NCI-H460 (cell line): ENCODE data around the gene TPM1. TPM values are rescaled to one million over a fixed set of nuclear protein-coding genes. Genes with fewer than 3 reads are reported as not detected.
"Not testable (repeated sequence)": the region's sequence is repeated elsewhere in the genome, so short reads cannot be mapped to it uniquely, and the experiment has no call there.

Experiments used
- DNase-seq: peaks from one replicate; pipeline ENCODE4 v3.0.0-alpha.2; 2016; ENCODE audit warnings: low read depth; ENCODE audit errors: extremely low read depth
- polyA plus RNA-seq: library from polyadenylated mRNA; depleted of rRNA; stranded (reverse); fragments of >200 nt; gene quantifications from 2 replicates; pipeline ENCODE4 v1.2.3, GENCODE V29; 2014; cell fraction: nucleus; rRNA removed
- total RNA-seq: library from RNA; depleted of rRNA; stranded (reverse); fragments of >200 nt; shearing (Covaris generic); gene quantifications from 2 replicates; pipeline ENCODE4 v1.2.3, GENCODE V29; 2014; rRNA removed

TPM1 gene
- total RNA-seq = 34.3 and 36.6 TPM in 2 replicates
- polyA plus RNA-seq = 58.5 and 80.8 TPM in 2 replicates

DNA sequence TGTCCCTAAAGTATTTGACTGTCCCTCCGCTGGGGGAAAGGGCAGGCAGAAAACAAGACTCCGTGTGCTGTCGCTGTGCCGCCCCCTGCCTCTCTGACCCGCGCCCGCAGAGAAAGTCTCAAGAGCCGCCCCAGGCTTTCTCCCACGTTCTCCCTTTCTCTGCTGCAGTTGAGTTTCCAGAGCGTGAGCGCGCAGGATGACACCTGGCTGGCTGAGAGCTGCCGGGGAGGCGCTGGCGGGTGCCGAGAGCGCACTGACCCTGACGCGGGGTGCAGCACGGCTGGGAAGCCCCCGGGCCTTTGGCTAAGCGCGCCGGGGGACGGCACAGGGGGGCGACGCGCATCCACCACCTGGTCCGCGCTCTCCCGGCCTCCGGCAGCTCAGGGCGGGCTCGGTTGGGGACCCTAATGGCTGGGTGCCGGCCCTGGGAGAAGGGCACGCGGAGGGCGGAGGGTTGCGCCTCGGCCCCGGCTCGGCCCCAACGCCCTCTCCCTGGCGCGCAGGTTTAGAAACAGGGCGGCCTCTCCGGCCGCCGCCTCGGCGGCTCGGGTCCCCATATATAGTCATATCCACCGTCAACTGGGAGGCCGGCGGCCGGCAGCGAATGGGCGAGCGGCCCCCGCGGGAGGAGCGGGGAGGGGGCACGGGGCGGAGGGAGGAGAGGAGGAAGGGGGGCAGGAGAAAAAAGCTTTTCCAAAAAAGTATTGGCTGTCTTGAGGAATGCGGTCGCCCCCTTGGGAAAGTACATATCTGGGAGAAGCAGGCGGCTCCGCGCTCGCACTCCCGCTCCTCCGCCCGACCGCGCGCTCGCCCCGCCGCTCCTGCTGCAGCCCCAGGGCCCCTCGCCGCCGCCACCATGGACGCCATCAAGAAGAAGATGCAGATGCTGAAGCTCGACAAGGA, at the start of gene TPM1:
Gene TPM1 (plus strand): TSS at position 774 of the 903 bp plus-strand sequence. CDS start 83 bp downstream, at position 857.
- DNase-seq = no peak

DNA sequence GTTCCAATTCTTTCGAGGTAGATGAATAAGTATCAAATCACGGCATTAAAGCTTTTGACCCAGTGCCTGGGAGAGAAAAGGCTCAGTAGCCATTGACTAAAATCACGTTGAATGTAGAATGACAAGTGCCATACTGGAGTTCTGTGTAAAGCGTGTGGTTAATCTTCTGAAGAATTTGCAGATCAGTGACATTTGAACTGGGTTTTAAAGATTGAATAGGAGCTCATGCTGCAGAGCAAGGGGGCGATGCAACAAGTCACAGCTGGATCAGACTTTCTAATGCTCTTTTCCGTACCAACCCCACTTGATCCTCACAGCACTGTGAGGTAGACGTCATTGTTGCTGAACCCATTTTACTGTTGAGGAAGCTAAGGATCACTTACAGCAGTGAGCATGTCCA, 49.5 kb upstream of the TPM1 start:
- no peak for DNase-seq

- not testable (repeated sequence) for DNase-seq
Measured at GRCh38 chr15:62993632-62994031, 48.9 kb upstream of the TPM1 start.

DNA sequence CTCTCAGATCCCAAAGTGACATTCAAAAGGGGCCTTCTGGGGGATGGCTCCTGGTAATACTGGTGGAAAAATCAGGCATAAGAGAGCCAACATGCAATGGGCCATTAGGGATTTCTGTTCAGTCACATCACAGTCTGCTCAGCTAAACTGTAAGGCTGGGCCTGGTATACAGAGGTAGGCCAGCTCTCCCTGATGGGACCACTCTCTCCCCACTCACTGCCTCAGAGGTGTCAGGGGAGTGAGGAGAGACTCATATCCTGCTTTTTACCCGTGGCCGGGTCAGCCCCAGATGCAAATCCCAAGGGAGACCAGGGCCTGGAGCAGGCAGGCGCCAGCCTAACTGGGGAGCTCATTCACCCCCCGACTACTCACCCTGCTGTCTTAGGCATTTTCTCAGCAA, 48.1 kb upstream of the TPM1 start:
- no peak for DNase-seq

- DNase-seq = no peak
Measured at GRCh38 chr15:62994975-62995681, 47.4 kb upstream of the TPM1 start.

DNA sequence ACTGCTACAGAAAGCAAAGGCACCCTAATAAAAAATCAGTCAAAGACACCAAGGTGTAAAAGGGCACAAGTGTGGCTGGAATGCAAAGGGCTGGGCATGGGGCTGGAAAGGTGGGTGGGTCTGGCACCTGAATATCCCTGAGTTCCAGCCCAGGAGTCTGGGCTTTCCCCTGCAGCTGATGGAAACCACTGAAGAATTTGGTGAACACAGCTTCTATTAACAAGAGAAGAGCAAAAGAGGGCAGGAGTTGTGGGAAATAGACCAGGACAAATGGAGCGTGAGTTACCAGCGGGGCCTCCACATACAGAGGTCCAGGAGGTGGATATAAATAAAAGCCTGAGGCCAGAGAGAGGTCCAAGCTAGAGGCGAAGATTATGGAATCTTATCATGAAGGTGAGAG, 45.1 kb upstream of the TPM1 start:
- DNase-seq = no peak

- no peak for DNase-seq
Measured at GRCh38 chr15:62998262-62998890, 44.2 kb upstream of the TPM1 start.

DNA sequence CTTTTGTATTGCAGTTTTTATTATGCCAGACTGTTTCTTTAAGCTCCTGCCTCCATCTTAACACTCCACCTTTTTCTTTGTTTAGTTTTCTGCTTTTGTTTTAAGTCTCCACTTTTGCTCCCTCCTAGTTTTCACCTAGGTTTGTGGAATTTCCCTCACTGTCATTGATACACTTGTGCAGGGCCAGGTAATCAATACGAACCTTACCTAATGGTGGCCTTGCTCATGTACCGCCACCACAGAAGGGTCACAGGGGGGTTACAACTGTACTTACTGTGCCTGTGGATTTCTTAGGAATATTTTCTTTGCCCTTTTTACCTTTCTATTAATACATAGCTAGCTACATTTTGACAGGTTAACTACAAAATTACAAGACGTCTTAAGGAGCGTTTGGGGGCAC, 43.4 kb upstream of the TPM1 start:
- no peak for DNase-seq

GRCh38 chr15:62999923-63000561, 42.5 kb upstream of the TPM1 start:
- DNase-seq = no peak

GRCh38 chr15:63000706-63001105, 41.8 kb upstream of the TPM1 start:
- no peak for DNase-seq

GRCh38 chr15:63004211-63004610, 38.3 kb upstream of the TPM1 start:
- DNase-seq = no peak

DNA sequence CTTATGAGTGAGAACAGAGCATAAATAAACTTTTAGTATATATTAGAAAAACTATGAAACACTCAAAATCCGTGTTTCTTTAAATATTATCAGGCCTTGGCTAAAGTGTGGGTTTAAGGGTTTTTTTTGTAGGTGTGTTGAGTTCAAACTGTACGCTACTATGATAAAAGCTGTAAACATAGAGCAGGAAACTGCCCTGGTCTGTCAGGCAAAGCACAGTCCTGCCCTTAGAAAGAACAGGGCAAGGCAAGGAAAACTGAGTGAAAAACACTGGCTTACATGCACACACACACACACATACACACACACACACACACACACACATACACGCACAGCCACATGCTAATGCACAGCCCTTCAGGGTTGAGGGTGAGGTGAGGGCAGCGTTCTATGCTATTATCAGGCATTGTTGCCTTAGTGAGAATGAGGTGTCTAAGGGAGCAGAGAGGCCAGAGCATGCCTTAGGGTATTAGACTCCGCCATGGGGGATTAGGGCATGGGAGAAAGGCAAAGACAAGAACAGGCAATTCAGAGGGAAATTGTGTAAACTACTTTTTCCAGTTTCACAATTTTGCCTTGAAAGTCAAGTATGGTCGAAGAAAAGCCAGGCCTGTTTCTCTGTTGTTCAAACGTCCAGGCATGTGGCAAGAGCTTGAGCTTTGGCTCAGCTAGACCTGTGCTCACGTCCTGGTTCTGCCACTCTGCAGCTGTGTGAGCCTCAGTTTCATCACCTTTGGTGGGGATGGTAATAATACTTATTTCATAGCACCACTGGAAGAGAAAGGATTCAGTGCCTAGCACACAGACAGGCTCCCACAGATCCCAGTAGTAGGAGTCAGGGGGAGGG, 36.3 kb upstream of the TPM1 start:
- no peak for DNase-seq

DNA sequence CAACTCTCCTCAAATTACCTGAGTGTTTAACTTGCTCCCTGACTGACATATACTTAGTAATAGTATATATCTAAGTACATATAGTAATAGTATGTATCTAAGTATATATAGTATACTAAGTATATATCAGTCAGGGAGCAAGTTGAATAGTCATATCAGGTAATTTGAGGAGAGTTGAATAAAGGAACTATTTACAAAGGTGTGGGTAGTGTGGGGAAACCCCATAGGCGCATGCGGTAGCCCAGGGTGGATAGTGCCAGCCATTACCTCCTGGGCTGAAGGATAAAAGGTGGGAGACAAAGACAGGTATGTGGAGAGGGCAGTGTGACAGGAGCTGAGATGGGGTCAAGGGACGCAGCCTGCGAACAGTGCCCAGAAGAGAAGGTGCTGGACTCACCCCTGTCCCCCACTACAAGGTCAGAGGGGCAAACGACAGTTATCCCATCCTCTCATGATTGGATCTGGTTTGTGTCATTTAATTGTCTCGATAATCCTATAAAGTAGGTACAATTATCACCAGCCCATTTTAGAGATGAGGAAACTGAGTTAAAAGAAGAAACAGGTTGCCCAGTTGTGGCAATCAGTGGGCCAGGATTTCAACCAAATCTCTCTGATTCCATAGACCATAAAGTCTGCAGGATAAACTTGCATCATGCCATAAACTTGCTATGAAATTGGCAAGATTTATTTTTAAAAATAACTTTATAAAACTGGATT, 34.1 kb upstream of the TPM1 start:
- no peak for DNase-seq

GRCh38 chr15:63010386-63010785, 32.2 kb upstream of the TPM1 start:
- DNase-seq = no peak

- DNase-seq = no peak
Measured at GRCh38 chr15:63010920-63011693, 31.4 kb upstream of the TPM1 start.

DNA sequence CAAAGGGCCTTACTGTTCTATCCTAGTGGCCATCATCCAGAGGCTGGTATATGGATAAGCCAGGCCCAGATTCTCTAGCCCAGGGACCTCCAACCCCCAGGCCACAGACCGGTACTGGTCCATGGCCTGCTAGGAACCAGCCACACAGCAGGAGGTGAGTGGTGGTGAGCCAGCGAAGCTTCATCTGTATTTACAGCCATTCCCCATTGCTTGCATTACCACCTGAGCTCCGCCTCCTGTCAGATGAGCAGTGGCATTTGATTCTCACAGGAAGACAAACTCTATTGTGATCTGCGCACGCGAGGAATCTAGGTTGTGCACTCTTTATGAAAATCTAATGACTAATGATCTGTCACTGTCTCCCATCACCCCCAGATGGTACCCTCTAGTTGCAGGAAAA, 30.1 kb upstream of the TPM1 start:
- no peak for DNase-seq

DNA sequence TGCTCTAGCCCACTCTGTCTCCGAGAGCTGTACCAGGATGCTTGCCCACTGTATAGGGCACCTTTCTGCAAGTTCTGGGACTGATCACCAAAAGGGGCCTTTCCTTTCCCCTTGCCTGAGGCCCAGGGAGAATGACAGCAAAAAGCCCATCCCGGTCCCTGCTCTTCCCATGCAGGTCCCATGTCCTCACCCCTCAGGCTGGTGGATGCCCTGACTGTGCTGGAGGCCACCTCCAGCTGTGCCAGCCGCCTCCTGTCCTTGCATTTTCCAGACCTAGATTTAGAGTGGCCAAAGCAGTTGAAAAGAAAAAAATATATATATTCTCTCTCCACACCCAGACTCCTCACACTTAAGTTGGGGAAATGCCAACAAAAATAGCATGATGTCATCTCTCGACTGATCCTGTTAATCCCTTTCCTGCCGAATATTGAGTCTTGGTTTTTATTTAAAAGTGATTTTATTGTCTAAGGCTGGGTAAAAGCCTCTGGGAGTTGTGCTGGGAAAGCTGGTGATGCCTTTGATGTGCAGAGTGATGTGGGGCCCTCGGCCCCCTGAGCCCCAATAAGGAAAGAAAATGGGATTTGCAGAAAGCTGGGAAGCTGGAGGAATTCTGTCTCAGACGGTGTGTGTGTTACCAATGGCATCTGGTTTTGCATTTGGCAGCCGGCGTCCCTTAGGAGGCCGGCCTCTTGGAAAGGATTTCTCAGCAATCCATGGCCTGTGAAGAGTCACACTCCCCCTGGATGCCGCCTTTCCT, 29.3 kb upstream of the TPM1 start:
- peak; percentile 29 for DNase-seq

DNA sequence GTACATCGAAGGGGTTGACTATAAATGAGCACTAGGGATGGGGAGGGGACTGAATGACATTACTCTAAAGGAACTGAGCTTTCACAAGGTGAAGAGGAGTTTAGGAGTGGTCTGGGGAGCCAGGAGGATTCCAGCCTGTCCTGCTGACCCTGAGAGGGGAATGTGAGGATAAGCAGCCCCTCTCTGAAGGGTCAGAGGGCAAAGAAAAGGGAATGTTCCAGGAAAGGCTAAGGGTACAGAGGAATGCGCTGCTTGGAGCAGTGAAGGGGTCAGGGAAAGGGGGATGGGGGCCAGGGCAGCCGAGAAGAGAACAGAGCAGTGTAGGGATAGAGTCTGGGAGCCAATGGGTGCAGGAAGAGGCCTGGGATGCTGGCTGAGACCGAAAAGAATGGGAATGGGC, 28.0 kb upstream of the TPM1 start:
- no peak for DNase-seq
